ENCODE data around the gene ZNF133. TPM values are rescaled to one million over a fixed set of nuclear protein-coding genes. Genes with fewer than 3 reads are reported as not detected.

The ZNF133 gene
- total and polyA plus RNA-seq, 11 donors = 4.0 to 9.8 (median 6.3) TPM

DNA sequence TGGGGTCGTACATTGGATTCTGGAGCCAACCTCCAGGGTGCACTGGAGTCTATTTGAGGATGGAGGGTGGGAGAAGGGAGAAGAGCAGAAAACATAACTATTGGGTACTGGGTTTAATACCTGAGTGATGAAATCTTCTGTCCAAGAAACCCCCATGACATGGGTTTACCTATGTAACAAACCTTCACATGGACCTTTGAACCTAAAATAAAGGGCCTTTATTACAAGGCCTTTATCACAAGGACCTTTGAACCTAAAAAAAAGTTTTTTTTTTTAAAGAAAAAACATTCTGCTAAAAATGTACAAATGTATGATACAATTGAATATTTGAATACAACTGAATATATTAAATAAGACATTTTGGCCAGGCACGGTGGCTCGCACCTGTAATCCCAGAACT is 38.1 kb upstream of the ZNF133 start:
- DNase-seq (no peak), ATAC-seq (no peak)
- H3K9me3 ChIP-seq = no peaks in the 10 kb centered on the region
- no peaks in the 10 kb centered on the region for H3K36me3 ChIP-seq
- WGBS, 4 donors = 83 to 90% (median 87%) methylated on average over 3 of the region's 3 CpGs
- no peak overlapping the region for H3K4me3 ChIP-seq
- intact Hi-C loops (cut with DNase I) = no loop called here
- TF ChIP-seq, protein P1, sequence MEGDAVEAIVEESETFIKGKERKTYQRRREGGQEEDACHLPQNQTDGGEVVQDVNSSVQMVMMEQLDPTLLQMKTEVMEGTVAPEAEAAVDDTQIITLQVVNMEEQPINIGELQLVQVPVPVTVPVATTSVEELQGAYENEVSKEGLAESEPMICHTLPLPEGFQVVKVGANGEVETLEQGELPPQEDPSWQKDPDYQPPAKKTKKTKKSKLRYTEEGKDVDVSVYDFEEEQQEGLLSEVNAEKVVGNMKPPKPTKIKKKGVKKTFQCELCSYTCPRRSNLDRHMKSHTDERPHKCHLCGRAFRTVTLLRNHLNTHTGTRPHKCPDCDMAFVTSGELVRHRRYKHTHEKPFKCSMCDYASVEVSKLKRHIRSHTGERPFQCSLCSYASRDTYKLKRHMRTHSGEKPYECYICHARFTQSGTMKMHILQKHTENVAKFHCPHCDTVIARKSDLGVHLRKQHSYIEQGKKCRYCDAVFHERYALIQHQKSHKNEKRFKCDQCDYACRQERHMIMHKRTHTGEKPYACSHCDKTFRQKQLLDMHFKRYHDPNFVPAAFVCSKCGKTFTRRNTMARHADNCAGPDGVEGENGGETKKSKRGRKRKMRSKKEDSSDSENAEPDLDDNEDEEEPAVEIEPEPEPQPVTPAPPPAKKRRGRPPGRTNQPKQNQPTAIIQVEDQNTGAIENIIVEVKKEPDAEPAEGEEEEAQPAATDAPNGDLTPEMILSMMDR (IDR thresholded peaks at IDR 0.05) = no peak
- TF ChIP-seq POLR2A (IDR thresholded peaks at IDR 0.05) = no peak
- H3K27me3 ChIP-seq = peaks cover 0 to 6% (median 0%) of the 10 kb centered on the region in 9 donors
- no peaks in the 10 kb centered on the region for H3K4me1 ChIP-seq
- H3K27ac ChIP-seq = no peak overlapping the region

- no peak for TF ChIP-seq POLR2A (IDR thresholded peaks at IDR 0.05)
- TF ChIP-seq, protein P1 (IDR thresholded peaks at IDR 0.05) = no peak
- Histone ChIP-seq H3K27me3 (peaks cover 0 to 12% (median 0%) of the 10 kb centered on the region in 9 donors), H3K9me3 (no peaks in the 10 kb centered on the region), H3K27ac (no peak overlapping the region), H3K4me3 (no peak overlapping the region), H3K4me1 (no peaks in the 10 kb centered on the region), H3K36me3 (no peaks in the 10 kb centered on the region)
- ATAC-seq (no peak), DNase-seq (no peak)
- intact Hi-C loops (cut with DNase I) = no loop called here
- WGBS, 4 donors = 81 to 83% (median 83%) methylated on average over 19 to 20 of the region's 20 CpGs
These were observed 35.5 kb upstream of the ZNF133 start for GRCh38 chr20:18252597-18253451.

DNA sequence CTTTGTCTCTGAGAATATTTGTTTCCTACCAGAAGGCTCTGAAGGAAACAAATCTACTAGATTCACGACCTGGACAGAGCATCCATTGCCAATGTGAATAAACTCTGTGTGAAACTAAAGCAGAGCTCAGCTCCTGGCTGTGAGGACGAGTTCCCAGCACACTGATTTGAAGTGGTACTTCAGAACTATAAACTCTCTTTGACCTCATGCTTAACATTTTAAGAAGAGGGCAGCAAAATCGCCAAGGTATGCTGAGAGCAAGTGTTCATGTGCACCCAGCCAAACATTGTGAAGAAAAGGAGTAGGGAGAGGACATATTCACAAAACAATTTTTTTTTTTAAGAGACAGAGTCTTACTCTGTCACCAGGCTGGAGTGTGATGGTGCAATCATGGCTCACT is 33.7 kb upstream of the ZNF133 start:
- ATAC-seq (no peak), DNase-seq (no peak)
- 35 to 50% (median 45%) methylated on average over 3 of the region's 3 CpGs for WGBS, 4 donors
- H3K27ac ChIP-seq = no peak overlapping the region
- intact Hi-C loops (cut with DNase I) = no loop called here
- H3K4me3 ChIP-seq = no peak overlapping the region
- no peaks in the 10 kb centered on the region for H3K9me3 ChIP-seq
- peaks cover 0 to 16% (median 0%) of the 10 kb centered on the region in 9 donors for H3K27me3 ChIP-seq
- no peaks in the 10 kb centered on the region for H3K36me3 ChIP-seq
- no peak for TF ChIP-seq POLR2A (IDR thresholded peaks at IDR 0.05)
- TF ChIP-seq, protein P1 (IDR thresholded peaks at IDR 0.05) = no peak
- no peaks in the 10 kb centered on the region for H3K4me1 ChIP-seq

- intact Hi-C loops (cut with DNase I) = no loop called here
- DNase-seq (no peak), ATAC-seq (no peak)
- Histone ChIP-seq H3K9me3 (no peaks in the 10 kb centered on the region), H3K27ac (no peak overlapping the region), H3K27me3 (peaks cover 0 to 22% (median 0%) of the 10 kb centered on the region in 9 donors), H3K4me1 (no peaks in the 10 kb centered on the region), H3K36me3 (no peaks in the 10 kb centered on the region), H3K4me3 (no peak overlapping the region)
- WGBS, 4 donors = 78 to 95% (median 94%) methylated on average over 1 of the region's 1 CpG
- TF ChIP-seq, protein P1 (IDR thresholded peaks at IDR 0.05) = no peak
- TF ChIP-seq POLR2A (IDR thresholded peaks at IDR 0.05) = no peak
These were observed 32.8 kb upstream of the ZNF133 start for GRCh38 chr20:18255526-18255925.

Measured in heart left ventricle (tissue), 16 donors.